ENCODE data around the gene NTRK1.

GRCh38 chr1:156859523-156860112 lies 1.0 kb upstream of the NTRK1 start:
- TF ChIP-seq CTCF (IDR thresholded peaks at IDR 0.05; ENCODE audit: low read depth, low read length, missing input control) (no peak), MAX (IDR thresholded peaks at IDR 0.05) (no peak)

Data from liver (tissue), 2 donors.